ENCODE data around the gene UST.

- TF ChIP-seq, protein P1, sequence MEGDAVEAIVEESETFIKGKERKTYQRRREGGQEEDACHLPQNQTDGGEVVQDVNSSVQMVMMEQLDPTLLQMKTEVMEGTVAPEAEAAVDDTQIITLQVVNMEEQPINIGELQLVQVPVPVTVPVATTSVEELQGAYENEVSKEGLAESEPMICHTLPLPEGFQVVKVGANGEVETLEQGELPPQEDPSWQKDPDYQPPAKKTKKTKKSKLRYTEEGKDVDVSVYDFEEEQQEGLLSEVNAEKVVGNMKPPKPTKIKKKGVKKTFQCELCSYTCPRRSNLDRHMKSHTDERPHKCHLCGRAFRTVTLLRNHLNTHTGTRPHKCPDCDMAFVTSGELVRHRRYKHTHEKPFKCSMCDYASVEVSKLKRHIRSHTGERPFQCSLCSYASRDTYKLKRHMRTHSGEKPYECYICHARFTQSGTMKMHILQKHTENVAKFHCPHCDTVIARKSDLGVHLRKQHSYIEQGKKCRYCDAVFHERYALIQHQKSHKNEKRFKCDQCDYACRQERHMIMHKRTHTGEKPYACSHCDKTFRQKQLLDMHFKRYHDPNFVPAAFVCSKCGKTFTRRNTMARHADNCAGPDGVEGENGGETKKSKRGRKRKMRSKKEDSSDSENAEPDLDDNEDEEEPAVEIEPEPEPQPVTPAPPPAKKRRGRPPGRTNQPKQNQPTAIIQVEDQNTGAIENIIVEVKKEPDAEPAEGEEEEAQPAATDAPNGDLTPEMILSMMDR (optimal IDR thresholded peaks at IDR 0.05 in 1 of 3, IDR thresholded peaks at IDR 0.05 in 1 of 3, conservative IDR thresholded peaks at IDR 0.05 in 1 of 3; ENCODE audit: extremely low read depth in 1 of 3, insufficient read depth in 2 of 3, low read length in 3 of 3): no peak
- TF ChIP-seq EZH2 (IDR thresholded peaks at IDR 0.05; ENCODE audit: low read length): no peak
Observed at GRCh38 chr6:148951662-148952061, 204.8 kb downstream of the UST start.
